CD4-positive, alpha-beta T cell treated with Interferon gamma for 1 hour (primary cell): ENCODE measurements around the gene CNP.
A peak's percentile ranks its signal among the peaks of the same experiment; 100 is the strongest.
"Not testable (repeated sequence)": the region's sequence is repeated elsewhere in the genome, so short reads cannot be mapped to it uniquely, and the experiment has no call there.

Experiments
- DNase-seq: peaks from one replicate; pipeline ENCODE4 v3.0.0-alpha.2; 2020

Gene CNP

GRCh38 chr17:42010266-42010680 is 43.7 kb downstream of the CNP start:
- DNase-seq: peak; percentile 37

DNA sequence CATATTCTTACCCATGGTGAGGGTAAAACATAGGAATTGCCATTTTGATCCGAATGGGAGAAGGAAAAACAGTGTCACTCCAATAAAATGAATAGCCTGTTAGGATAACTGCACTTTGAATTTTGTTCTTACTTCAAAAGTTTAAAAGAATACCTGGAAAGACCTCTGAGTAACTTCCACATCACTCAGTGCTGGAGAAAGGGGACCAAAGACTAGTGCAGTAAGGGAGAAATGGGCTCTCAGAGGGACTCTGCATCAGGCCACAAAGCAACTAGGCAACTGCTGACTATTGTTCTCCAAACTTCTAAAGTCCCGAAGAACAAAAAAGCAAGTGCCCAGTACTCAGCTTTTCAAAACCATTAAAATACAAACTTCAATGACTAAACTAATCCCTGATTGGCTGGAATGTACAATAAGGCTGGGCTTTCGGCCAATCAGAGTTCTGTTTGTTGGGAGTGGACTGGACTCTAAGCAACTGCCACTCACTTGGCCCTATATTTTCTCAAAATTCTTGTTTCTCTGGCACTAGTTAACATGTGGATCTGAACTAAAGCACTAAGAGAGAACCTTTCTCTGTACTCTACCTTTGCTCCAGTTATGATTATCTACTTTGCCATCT is 44.4 kb downstream of the CNP start:
- DNase-seq: no peak

DNA sequence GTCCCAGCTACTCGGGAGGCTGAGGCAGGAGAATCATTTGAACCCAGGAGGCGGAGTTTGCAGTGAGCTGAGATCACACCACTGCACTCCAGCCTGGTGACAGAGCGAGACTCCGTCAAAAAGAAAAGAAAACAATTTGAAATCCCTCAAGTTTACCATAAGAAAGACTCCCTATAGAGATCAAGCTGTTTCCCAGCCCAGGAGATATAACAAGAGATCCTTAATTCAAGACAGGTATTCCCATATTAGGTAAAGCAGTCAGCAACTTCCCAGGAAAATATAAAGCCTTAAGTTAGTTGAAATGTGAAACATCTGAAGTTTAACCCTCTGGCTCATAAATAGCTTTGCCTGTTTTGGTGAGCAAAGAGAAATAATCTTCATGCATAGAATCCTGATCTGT is 45.8 kb downstream of the CNP start:
- not testable (repeated sequence) for DNase-seq

DNA sequence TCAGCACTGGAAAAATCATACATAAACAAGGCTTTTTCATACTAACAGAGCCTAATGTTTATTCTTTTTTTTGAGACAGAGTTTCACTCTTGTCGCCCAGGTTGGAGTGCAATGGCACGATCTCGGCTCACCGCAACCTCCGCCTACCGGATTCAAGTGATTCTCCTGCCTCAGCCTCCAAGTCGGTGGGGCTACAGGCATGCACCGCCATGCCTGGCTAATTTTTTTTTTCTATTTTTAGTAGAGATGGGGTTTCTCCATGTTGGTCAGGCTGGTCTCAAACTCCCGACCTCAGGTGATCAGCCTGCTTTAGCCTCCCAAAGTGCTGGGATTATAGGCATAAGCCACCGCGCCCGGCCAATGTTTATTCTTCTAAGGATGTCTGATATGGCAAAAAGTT is 47.1 kb downstream of the CNP start:
- not testable (repeated sequence) for DNase-seq

DNA sequence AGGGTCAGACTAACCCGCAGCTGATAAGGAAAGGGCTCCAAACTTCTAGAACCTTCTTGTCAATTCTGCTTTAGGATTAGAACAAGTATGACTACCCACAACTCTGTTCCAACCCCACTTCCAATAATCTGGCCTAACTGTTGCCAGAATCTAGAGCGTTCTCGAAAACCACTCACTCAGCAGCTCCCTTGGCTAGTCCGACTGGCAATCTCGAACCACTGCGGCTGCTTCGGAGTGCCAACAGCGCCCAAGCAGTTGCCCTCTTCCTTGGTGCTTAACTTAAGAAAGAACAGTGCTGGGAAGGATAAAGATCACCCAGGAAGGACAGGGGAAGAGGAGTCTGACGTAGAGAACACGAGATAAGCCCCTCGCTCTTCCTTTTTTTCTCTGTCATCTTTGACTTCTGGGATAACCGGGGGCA is 49.8 kb downstream of the CNP start:
- DNase-seq: no peak

DNA sequence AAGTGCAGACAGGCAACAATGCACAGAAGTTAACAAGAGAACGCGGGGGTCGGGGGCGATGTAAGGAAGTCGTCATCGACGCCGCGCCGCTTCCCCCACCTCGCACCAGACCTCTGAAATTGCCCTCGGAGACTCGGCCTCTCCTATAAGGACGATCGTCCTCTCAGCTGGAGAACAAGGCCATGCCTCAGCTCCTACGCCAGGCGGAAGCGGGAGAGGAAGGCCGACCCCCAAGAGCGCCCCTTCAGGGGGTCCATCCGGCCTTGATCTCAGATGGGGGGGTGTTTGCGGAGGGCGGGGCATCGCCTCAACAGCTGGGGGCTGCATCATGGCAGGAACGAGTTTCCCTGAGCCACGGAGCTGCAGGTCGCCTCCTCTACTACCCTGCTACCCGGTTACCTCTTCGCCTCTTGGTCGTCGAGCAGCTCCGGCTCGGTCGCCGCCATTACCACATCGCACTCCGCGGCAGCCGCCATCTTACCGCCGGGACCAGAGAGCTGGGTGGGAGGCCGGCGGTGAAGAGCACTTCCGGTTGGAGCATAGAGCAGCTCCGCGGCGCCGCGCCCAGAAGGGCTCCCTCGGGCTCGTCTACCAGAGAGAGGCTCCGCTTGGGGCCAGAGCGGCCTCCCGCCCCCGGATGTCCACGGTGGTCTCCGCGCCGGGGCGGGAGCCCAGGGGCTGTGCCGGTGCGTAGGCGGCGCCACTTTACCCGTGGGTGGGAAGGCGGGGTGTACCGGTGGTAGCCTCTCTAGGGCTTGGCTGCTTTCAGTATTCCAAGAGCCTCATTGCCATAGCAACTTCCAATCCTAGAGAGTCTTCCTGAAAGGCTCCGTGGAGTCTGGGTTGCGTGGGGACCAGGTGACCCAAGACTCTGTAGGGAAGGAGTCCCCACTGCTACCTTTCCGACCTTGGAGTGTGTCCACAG is 50.6 kb downstream of the CNP start, which contains the start of gene DNAJC7:
DNAJC7 (minus strand) TSS at position 499 of the 925 bp plus-strand sequence; CDS start at position 476, 23 bp downstream.
- peak; percentile 92 for DNase-seq

GRCh38 chr17:42017866-42018200 is 51.2 kb downstream of the CNP start:
- DNase-seq: no peak

- DNase-seq: no peak
Observed at GRCh38 chr17:42018339-42018738, 51.7 kb downstream of the CNP start.

- no peak for DNase-seq
Observed at GRCh38 chr17:42018988-42019387, 52.4 kb downstream of the CNP start.

DNA sequence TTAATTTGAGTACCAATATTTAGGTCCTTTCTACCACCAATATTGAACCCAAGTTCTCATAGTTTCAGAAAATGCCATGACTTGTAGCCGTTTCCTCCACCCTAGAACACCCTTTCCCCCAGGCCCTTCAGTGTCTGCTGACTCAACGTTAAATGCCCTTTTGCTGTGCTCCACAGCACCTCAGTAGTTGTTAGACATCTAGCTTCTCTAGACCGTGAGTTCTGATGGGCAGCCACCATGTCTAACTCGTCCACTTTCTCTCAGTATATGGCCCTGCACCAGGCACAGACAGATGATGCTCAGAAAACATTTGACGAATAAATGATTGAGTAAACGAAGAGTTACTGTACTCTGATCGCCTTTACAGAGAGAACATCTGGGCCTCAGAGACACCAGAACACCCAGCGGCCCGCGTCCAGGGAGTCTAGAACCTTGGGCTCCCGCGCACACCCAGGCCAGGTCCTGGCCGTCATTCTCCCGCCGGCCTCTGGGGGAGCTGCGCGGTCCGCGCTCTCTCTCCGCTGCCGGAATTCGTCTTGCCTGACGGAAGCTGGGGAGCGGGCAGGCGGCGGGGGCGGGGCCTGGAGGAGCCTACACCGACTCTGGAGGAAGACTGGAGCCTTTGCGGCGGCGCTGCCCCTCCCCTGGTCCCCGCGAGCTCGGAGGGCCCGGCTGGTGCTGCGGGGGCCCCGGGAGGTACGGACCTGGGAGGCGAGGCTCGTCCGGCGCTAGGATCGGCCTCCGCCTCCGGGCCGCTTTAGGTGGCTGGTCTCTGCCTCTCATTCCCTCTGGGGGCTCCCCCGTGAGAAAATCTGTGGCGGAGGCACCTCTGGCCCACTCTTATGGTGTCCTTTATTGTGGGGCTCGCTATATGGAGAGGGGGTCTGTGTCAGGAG is 53.2 kb downstream of the CNP start, which contains the start of gene NKIRAS2:
NKIRAS2 (plus strand) TSS at position 582 of the 896 bp plus-strand sequence. CDS start 1,488 bp downstream, outside the sequence.
- DNase-seq: peak; percentile 92

- not testable (repeated sequence) for DNase-seq
Observed at GRCh38 chr17:42020845-42021244, 54.2 kb downstream of the CNP start.

- peak; percentile 54 for DNase-seq
Observed at GRCh38 chr17:42023524-42024349, 57.1 kb downstream of the CNP start.

DNA sequence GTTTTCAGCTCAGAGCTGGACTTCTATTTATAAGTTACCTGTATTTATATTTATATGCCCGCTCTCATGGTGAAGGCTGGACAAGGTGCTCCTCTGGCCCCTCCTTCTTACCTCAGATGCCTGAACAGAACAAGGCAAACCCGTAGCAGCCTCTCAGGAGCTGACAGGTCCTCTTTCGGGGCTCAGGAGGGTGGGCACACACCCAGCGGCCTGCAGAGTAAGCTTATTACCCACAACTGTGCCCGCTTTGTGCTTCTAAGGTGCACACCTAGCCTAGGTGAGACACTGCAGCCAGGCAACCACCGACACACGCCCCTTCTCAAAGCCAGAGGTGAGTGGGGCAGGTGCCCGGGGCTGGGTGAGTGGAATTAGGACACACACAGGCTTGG is 58.6 kb downstream of the CNP start:
- DNase-seq: no peak

GRCh38 chr17:42025936-42026335 is 59.3 kb downstream of the CNP start:
- no peak for DNase-seq

GRCh38 chr17:42026857-42027589 is 60.4 kb downstream of the CNP start:
- DNase-seq: no peak
